Caco-2 (cell line): Measurements from ENCODE around the gene SPATS1. TPM values are rescaled to one million over a fixed set of nuclear protein-coding genes. Genes with fewer than 3 reads are reported as not detected.
"Not testable (repeated sequence)": the region's sequence is repeated elsewhere in the genome, so short reads cannot be mapped to it uniquely, and the experiment has no call there.

Experiments
- BruUV-seq: library from RNA; stranded (reverse); fragments of 400-500 nt; replicated peaks from 2 replicates; lab custom pipeline; 2021; lab: Mats Ljungman, UMichigan
- CTCF ChIA-PET: fragments of 300-600 bp; sonication (Branson Sonifier 250); formaldehyde crosslinking; loops from one replicate; lab custom pipeline; 2022; ENCODE audit warnings: antibody characterized with exemption; lab: Charles Lee
- POLR2A ChIA-PET: fragments of 300-600 bp; sonication (Branson Sonifier 250); formaldehyde crosslinking; loops from one replicate; lab custom pipeline; 2022; ENCODE audit warnings: antibody characterized with exemption; lab: Charles Lee
- DNase-seq, 2 experiments: peaks; one replicate each; pipeline versions ENCODE4 v3.0.0 to v3.0.0-alpha.2; 2020 to 2022
- H3K27me3 ChIP-seq: replicated peaks from 2 replicates; pipeline ENCODE4 v1.6.0; 2011; ENCODE audit warnings: low read length; ENCODE audit not compliant: control insufficient read depth, insufficient read depth
- H3K36me3 ChIP-seq: 2 replicates; pipeline ENCODE4 v1.5.1; 2011; ENCODE audit warnings: low read length; ENCODE audit not compliant: control insufficient read depth, insufficient read depth
- H3K4me1 ChIP-seq: fragments of 250-450 bp; sonication (Bioruptor Pico); 2 replicates; pipeline ENCODE4 v1.5.1; 2020; ENCODE audit warnings: mild to moderate bottlenecking
- H3K4me3 ChIP-seq: 2 replicates; pipeline ENCODE4 v1.5.1; 2011; ENCODE audit warnings: low read depth, mild to moderate bottlenecking, control low read depth, low read length
- H3K9me3 ChIP-seq: fragments of 250-450 bp; sonication (Bioruptor Pico); 2 replicates; pipeline ENCODE4 v1.5.1; 2020; ENCODE audit warnings: mild to moderate bottlenecking, moderate library complexity
- H3K27ac Mint-ChIP-seq: one replicate; pipeline ENCODE4 v1.8.0; 2022; ENCODE audit warnings: mixed read lengths; ENCODE audit not compliant: unreplicated experiment
- H3K27me3 Mint-ChIP-seq: one replicate; pipeline ENCODE4 v1.8.0; 2022; ENCODE audit warnings: mixed read lengths; ENCODE audit not compliant: insufficient read depth, unreplicated experiment
- H3K36me3 Mint-ChIP-seq: one replicate; pipeline ENCODE4 v1.8.0; 2022; ENCODE audit warnings: mild to moderate bottlenecking, mixed read lengths; ENCODE audit not compliant: insufficient read depth, unreplicated experiment
- H3K4me1 Mint-ChIP-seq: one replicate; pipeline ENCODE4 v1.8.0; 2022; ENCODE audit warnings: low read depth, mixed read lengths; ENCODE audit not compliant: unreplicated experiment
- H3K4me3 Mint-ChIP-seq: one replicate; pipeline ENCODE4 v1.8.0; 2022; ENCODE audit warnings: mild to moderate bottlenecking, moderate library complexity, mixed read lengths; ENCODE audit not compliant: unreplicated experiment
- H3K9me3 Mint-ChIP-seq: one replicate; pipeline ENCODE4 v1.8.0; 2022; ENCODE audit warnings: mixed read lengths; ENCODE audit not compliant: unreplicated experiment
- CTCF ChIP-seq, 2 experiments: fragments of 200-600 bp in 1 of 2; IDR thresholded peaks; 1 replicate in 1 of 2; 2 replicates in 1 of 2; pipeline versions ENCODE4 v1.5.1 to v1.8.0; 2011 to 2022; ENCODE audit warnings: antibody characterized with exemption in 1 of 2, control low read depth in 1 of 2, inconsistent platforms in 1 of 2, low read depth in 1 of 2, low read length in 1 of 2, mild to moderate bottlenecking in 1 of 2, moderate library complexity in 1 of 2; ENCODE audit not compliant: insufficient read depth in 1 of 2, severe bottlenecking in 1 of 2, unreplicated experiment in 1 of 2
- intact Hi-C: fragments of 100-400 bp; cut with micrococcal nuclease; formaldehyde crosslinking; loops from one replicate; pipeline ENCODE4 v1.10.0; 2022; ENCODE audit not compliant: unreplicated experiment
- total RNA-seq: library from RNA; stranded (reverse); gene quantifications from 2 replicates; pipeline ENCODE4 v1.2.3, GENCODE V29; 2022

Gene SPATS1
- total RNA-seq, 1 experiment from 2014 or later: not detected

GRCh38 chr6:44315516-44315915 is 26.9 kb upstream of the SPATS1 start:
- Mint-ChIP-seq H3K4me1 (no peaks in the 10 kb centered on the region), H3K36me3 (peaks cover 7% of the 10 kb centered on the region), H3K9me3 (no peaks in the 10 kb centered on the region), H3K27ac (no peak overlapping the region), H3K27me3 (peaks cover 21% of the 10 kb centered on the region), H3K4me3 (no peak overlapping the region)
- DNase-seq: no peak
- Histone ChIP-seq H3K27me3 (no peaks in the 10 kb centered on the region; the same call in 1 of the 2 replicates), H3K4me1 (no peaks in the 10 kb centered on the region), H3K4me3 (no peak overlapping the region), H3K36me3 (no peaks in the 10 kb centered on the region; the same call in 1 of the 2 replicates), H3K9me3 (no peaks in the 10 kb centered on the region)
- no peak for TF ChIP-seq CTCF (IDR thresholded peaks at IDR 0.05; ENCODE audit: insufficient read depth in 1 of 2, low read depth in 1 of 2, low read length in 1 of 2, severe bottlenecking in 1 of 2, unreplicated experiment in 1 of 2)
- ChIA-PET CTCF (no interaction called here), POLR2A (no interaction called here)
- intact Hi-C loops: no loop called here
- BruUV-seq: no TSS peak

DNA sequence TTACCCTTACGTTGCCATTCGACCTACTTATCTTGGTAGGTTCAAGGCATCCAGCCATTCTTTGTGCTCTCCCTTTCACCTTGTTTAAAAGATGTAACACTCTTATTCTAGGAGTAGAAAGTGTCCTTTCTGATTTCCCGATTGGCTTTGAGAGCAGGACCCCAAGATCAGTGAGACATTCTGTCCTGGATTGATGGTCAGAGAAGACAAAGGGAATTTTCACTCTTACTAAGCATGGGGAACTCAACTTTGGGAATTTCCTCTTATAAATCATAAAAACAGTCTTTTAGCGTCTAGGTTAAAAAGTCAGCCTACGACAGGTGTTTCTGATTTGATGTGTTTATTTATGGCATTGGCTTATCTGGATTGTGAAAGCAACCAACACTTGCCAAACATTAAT is 26.5 kb upstream of the SPATS1 start:
- H3K27ac Mint-ChIP-seq: no peak overlapping the region
- DNase-seq: no peak
- H3K4me3 Mint-ChIP-seq: no peak overlapping the region
- no peak for TF ChIP-seq CTCF (IDR thresholded peaks at IDR 0.05; ENCODE audit: insufficient read depth in 1 of 2, low read depth in 1 of 2, low read length in 1 of 2, severe bottlenecking in 1 of 2, unreplicated experiment in 1 of 2)
- ChIA-PET POLR2A (no interaction called here), CTCF (no interaction called here)
- Histone ChIP-seq H3K36me3 (no peaks in the 10 kb centered on the region; the same call in 1 of the 2 replicates), H3K27me3 (no peaks in the 10 kb centered on the region; the same call in 1 of the 2 replicates), H3K9me3 (no peaks in the 10 kb centered on the region), H3K4me3 (no peak overlapping the region), H3K4me1 (no peaks in the 10 kb centered on the region)
- BruUV-seq: no TSS peak
- no peaks in the 10 kb centered on the region for H3K9me3 Mint-ChIP-seq
- peaks cover 23% of the 10 kb centered on the region for H3K27me3 Mint-ChIP-seq
- no peaks in the 10 kb centered on the region for H3K4me1 Mint-ChIP-seq
- intact Hi-C loops: no loop called here
- peaks cover 3% of the 10 kb centered on the region for H3K36me3 Mint-ChIP-seq

DNA sequence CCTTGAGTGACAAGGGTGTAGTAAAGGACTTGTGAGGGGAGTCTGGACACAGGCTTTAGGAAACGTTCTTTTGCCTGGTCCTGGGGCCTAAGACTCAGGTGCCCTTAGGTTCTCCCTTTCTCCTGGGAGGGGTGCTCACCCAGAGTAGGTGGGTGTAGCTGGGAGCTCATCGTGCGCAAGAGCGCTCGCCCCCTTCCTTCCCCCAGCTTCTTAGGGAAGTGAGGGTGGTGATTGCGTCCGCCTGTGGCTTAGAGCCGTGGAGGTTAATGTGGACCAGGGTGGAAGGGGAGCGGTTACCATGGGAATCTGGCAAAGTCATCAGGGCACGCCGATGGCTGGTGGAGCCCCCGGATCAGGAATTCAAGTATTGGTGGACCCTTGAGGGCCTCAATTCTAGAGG is 26.0 kb upstream of the SPATS1 start:
- no peaks in the 10 kb centered on the region for H3K36me3 ChIP-seq
- H3K9me3 Mint-ChIP-seq: no peaks in the 10 kb centered on the region
- no peak for TF ChIP-seq CTCF (IDR thresholded peaks at IDR 0.05; ENCODE audit: insufficient read depth in 1 of 2, low read depth in 1 of 2, low read length in 1 of 2, severe bottlenecking in 1 of 2, unreplicated experiment in 1 of 2)
- no TSS peak for BruUV-seq
- H3K9me3 ChIP-seq: no peaks in the 10 kb centered on the region
- intact Hi-C loops: no loop called here
- DNase-seq: no peak
- peaks cover 23% of the 10 kb centered on the region for H3K27me3 Mint-ChIP-seq
- no peak overlapping the region for H3K4me3 Mint-ChIP-seq
- no peaks in the 10 kb centered on the region for H3K4me1 ChIP-seq
- CTCF ChIA-PET: no interaction called here
- H3K27me3 ChIP-seq: no peaks in the 10 kb centered on the region; the same call in 1 of the 2 replicates
- no peak overlapping the region for H3K27ac Mint-ChIP-seq
- H3K36me3 Mint-ChIP-seq: no peaks in the 10 kb centered on the region
- POLR2A ChIA-PET: no interaction called here
- H3K4me3 ChIP-seq: no peak overlapping the region
- H3K4me1 Mint-ChIP-seq: no peaks in the 10 kb centered on the region

DNA sequence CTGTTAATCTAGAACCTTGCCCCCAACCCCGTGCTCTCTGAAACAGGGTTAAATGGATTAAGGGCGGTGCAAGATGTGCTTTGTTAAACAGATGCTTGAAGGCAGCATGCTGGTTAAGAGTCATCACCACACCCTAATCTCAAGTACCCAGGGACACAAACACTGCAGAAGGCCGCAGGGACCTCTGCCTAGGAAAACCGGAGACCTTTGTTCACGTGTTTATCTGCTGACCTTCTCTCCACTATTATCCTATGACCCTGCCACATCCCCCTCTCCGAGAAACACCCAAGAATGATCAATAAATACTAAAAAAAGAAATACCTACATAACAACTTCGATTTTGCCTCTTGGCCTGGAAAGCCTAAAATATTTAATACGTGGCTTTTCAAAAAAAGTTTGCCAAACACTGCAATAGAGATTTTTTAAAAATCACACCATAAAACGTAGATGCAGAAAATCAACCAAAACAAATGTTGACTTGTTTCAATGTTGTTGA is 25.3 kb upstream of the SPATS1 start:
- H3K9me3 Mint-ChIP-seq, CTCF ChIA-PET, DNase-seq, H3K4me1 Mint-ChIP-seq, BruUV-seq, H3K27ac Mint-ChIP-seq, H3K4me1 ChIP-seq, POLR2A ChIA-PET, intact Hi-C loops, H3K27me3 ChIP-seq, H3K4me3 ChIP-seq, H3K9me3 ChIP-seq, H3K36me3 Mint-ChIP-seq, H3K4me3 Mint-ChIP-seq, H3K36me3 ChIP-seq: not testable (repeated sequence)
- peaks cover 23% of the 10 kb centered on the region for H3K27me3 Mint-ChIP-seq
